ENCODE data around the gene FRRS1.

DNA sequence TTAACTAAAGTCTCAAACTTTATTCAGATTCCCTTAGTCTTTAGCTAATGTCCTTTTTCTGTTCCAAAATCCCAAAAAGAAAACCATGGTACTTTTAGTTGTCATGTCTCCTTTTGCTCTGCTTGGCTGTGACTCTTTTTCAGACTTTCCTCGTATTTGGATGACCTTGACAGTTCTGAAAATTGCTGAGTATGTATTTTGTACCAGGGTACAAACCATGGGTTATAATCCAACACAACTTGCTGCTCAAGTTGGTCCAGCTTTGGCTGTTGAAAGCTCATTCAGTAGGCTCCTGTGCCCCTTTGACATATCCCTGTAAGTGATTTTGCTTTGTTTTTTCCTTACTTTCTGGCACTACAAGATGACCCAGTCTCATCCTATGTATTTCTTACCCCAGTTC is 68.9 kb downstream of the FRRS1 start:
- TF ChIP-seq, protein P1, sequence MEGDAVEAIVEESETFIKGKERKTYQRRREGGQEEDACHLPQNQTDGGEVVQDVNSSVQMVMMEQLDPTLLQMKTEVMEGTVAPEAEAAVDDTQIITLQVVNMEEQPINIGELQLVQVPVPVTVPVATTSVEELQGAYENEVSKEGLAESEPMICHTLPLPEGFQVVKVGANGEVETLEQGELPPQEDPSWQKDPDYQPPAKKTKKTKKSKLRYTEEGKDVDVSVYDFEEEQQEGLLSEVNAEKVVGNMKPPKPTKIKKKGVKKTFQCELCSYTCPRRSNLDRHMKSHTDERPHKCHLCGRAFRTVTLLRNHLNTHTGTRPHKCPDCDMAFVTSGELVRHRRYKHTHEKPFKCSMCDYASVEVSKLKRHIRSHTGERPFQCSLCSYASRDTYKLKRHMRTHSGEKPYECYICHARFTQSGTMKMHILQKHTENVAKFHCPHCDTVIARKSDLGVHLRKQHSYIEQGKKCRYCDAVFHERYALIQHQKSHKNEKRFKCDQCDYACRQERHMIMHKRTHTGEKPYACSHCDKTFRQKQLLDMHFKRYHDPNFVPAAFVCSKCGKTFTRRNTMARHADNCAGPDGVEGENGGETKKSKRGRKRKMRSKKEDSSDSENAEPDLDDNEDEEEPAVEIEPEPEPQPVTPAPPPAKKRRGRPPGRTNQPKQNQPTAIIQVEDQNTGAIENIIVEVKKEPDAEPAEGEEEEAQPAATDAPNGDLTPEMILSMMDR (conservative IDR thresholded peaks at IDR 0.05 in 1 of 2, IDR thresholded peaks at IDR 0.05 in 1 of 2; ENCODE audit: low read depth in 1 of 2, low read length in 2 of 2), result no peak
- TF ChIP-seq EZH2 (IDR thresholded peaks at IDR 0.05; ENCODE audit: low read length, missing control alignments), result no peak

Measured in fibroblast of lung (primary cell).